HepG2 (cell line): ENCODE data around the gene PRR12. TPM values are rescaled to one million over a fixed set of nuclear protein-coding genes. Genes with fewer than 3 reads are reported as not detected.

Experiments
- ARID2 ChIP-seq: sonication (generic); formaldehyde crosslinking; IDR thresholded peaks from 2 replicates; pipeline ENCODE4 v1.8.1; 2022; ENCODE audit warnings: mild to moderate bottlenecking, missing genetic modification reagents, borderline replicate concordance
- CHD2 ChIP-seq: IDR thresholded peaks from 2 replicates; pipeline ENCODE4 v1.6.1; 2011; ENCODE audit warnings: low read depth, low read length, improper control_type of control experiment
- FOXO1 ChIP-seq: sonication (generic); formaldehyde crosslinking; IDR thresholded peaks from 2 replicates; pipeline ENCODE4 v1.4.0; 2020; ENCODE audit warnings: missing genetic modification reagents
- MLXIP ChIP-seq: sonication (generic); formaldehyde crosslinking; IDR thresholded peaks from 2 replicates; pipeline ENCODE4 v1.9.0; 2021; ENCODE audit warnings: missing genetic modification reagents, borderline replicate concordance
- MTF2 ChIP-seq: sonication (generic); formaldehyde crosslinking; IDR thresholded peaks from 2 replicates; pipeline ENCODE4 v1.5.0; 2020; ENCODE audit warnings: missing genetic modification reagents, borderline replicate concordance
- PHF8 ChIP-seq: sonication (generic); formaldehyde crosslinking; IDR thresholded peaks from 2 replicates; pipeline ENCODE4 v1.5.0; 2020; ENCODE audit warnings: missing genetic modification reagents
- RCOR2 ChIP-seq: IDR thresholded peaks from 2 replicates; pipeline ENCODE4 v1.6.1; 2016; ENCODE audit warnings: missing biosample characterization, missing genetic modification reagents
- YEATS4 ChIP-seq: sonication (generic); formaldehyde crosslinking; IDR thresholded peaks from 2 replicates; pipeline ENCODE4 v1.4.0; 2020; ENCODE audit warnings: missing genetic modification reagents, borderline replicate concordance
- ZFY ChIP-seq: sonication (generic); formaldehyde crosslinking; IDR thresholded peaks from 2 replicates; pipeline ENCODE4 v1.4.0; 2020; ENCODE audit warnings: missing genetic modification reagents
- ZHX1 ChIP-seq: sonication (generic); formaldehyde crosslinking; IDR thresholded peaks from 2 replicates; pipeline ENCODE4 v1.8.1; 2022; ENCODE audit warnings: low read depth, mild to moderate bottlenecking, missing genetic modification reagents
- ZHX2 ChIP-seq, 2 experiments: sonication (generic) in 1 of 2; formaldehyde crosslinking in 1 of 2; IDR thresholded peaks; 2 replicates each; pipeline versions ENCODE4 v1.6.1 to v1.9.0; 2014 to 2022; ENCODE audit warnings: antibody characterized with exemption in 1 of 2, borderline replicate concordance in 1 of 2, inconsistent platforms in 1 of 2, low read depth in 1 of 2, missing genetic modification reagents in 1 of 2
- ZNF17 ChIP-seq: sonication (generic); formaldehyde crosslinking; IDR thresholded peaks from 2 replicates; pipeline ENCODE4 v1.5.0; 2020; ENCODE audit warnings: mild to moderate bottlenecking, missing genetic modification reagents
- ZNF230 ChIP-seq: sonication (generic); formaldehyde crosslinking; IDR thresholded peaks from 2 replicates; pipeline ENCODE4 v1.4.0; 2020; ENCODE audit warnings: mild to moderate bottlenecking, missing genetic modification reagents
- ZNF552 ChIP-seq: sonication (generic); formaldehyde crosslinking; IDR thresholded peaks from 2 replicates; pipeline ENCODE4 v1.9.0; 2022; ENCODE audit warnings: missing genetic modification reagents, mild to moderate bottlenecking, borderline replicate concordance
- ZNF777 ChIP-seq: sonication (generic); formaldehyde crosslinking; IDR thresholded peaks from 2 replicates; pipeline ENCODE4 v1.4.0; 2020; ENCODE audit warnings: missing genetic modification reagents
- polyA plus RNA-seq, 8 experiments: library from polyadenylated mRNA; depleted of rRNA in 3 of 8; stranded (reverse) in 7 of 8; unstranded in 1 of 8; fragments of >200 nt; fragmentation: Illumina TruSeq in 4 of 8; extraction: Trizol in 4 of 8; gene quantifications; 2 replicates each; pipeline versions ENCODE4 v1.2.1 to v1.2.3, GENCODE V29; 2011 to 2016; ENCODE audit warnings: low read depth in 4 of 8, missing spikeins in 1 of 8, mixed read lengths in 1 of 8; ENCODE audit not compliant: insufficient read depth in 1 of 8
- total RNA-seq, 5 experiments: library from RNA; depleted of rRNA; stranded (reverse); fragments of >200 nt; fragmentation: Illumina TruSeq; extraction: Trizol; gene quantifications; 2 replicates each; pipeline ENCODE4 v1.2.3, GENCODE V29; 2016; ENCODE audit warnings: low read depth in 1 of 5
- TF ChIP-seq, protein P1 (sequence below): sonication (generic); formaldehyde crosslinking; IDR thresholded peaks from 2 replicates; pipeline ENCODE4 v1.8.0; 2022; ENCODE audit warnings: mild to moderate bottlenecking, missing genetic modification reagents

The PRR12 gene
- total and polyA plus RNA-seq, 2 of the 13 experiments (the other 11 are each of a cell fraction or from before 2014, with no cell fraction given), result 0.62 to 1.5 TPM

DNA sequence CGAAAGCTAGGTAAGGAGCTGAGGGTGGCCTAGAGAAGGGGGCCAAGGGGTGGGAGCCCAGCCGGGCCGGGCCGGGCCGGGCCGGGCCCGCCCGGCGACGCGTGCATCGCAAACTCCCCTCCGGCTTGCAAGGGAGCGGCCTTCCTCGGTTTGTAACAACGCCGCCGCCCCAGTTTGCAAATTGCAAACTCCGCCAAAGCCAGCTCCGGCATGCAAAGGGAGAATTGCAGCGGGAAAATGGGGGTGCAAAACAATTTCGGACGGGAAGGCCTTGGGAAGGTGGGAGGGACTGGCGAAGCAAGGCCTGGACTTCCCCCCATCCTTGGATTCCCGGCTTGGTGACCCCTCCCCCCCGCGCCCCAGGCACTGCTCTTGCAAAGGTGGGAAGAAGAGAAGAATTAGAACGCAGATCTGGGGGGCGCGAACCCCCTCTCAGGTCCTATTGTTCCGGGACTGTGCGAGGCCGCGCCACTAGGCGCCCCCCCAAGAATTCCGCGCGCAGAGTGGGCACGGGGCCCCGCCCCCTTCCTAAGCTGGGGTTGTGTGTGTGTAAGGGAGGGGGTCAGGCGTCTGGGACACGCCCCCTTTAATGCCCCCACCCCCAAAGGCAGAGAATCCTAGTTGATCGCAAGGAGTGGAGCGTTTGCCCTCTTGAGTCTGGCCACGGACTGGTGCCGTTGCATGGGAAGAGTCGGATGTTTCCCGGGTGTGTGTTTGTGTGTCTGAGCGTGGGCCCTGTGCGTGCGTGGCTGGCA is 926 bp downstream of the PRR12 start (continued):
- TF ChIP-seq, protein P1, sequence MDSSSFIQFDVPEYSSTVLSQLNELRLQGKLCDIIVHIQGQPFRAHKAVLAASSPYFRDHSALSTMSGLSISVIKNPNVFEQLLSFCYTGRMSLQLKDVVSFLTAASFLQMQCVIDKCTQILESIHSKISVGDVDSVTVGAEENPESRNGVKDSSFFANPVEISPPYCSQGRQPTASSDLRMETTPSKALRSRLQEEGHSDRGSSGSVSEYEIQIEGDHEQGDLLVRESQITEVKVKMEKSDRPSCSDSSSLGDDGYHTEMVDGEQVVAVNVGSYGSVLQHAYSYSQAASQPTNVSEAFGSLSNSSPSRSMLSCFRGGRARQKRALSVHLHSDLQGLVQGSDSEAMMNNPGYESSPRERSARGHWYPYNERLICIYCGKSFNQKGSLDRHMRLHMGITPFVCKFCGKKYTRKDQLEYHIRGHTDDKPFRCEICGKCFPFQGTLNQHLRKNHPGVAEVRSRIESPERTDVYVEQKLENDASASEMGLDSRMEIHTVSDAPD (CRISPR knock-in tag), result no peak
- TF ChIP-seq ZHX2 (IDR thresholded peaks at IDR 0.05; ENCODE audit: low read depth), result no peak
- no peak for TF ChIP-seq ZHX2 (CRISPR knock-in tag; IDR thresholded peaks at IDR 0.05; ENCODE audit: borderline replicate concordance)
- TF ChIP-seq MLXIP (CRISPR knock-in tag), result no peak
- TF ChIP-seq ZFY, result peak; percentile 81
- no peak for TF ChIP-seq ZNF552 (CRISPR knock-in tag)
- TF ChIP-seq ZNF777, result no peak
- TF ChIP-seq ZHX1 (CRISPR knock-in tag), result no peak
- no peak for TF ChIP-seq CHD2
- no peak for TF ChIP-seq YEATS4 (CRISPR knock-in tag)
- TF ChIP-seq ZNF230, result no peak
- no peak for TF ChIP-seq RCOR2 (CRISPR knock-in tag)
- no peak for TF ChIP-seq FOXO1 (CRISPR knock-in tag)
- no peak for TF ChIP-seq MTF2
- TF ChIP-seq ARID2 (CRISPR knock-in tag), result no peak
- peak; percentile 71 for TF ChIP-seq PHF8
- no peak for TF ChIP-seq ZNF17 (CRISPR knock-in tag)
